ENCODE results near the gene NTRK3.

GRCh38 chr15:88188300-88188699 is 68.2 kb downstream of the NTRK3 start:
- TF ChIP-seq SUZ12 (IDR thresholded peaks at IDR 0.05): no peak
- no peak for TF ChIP-seq FOXK2 (IDR thresholded peaks at IDR 0.05)
- no peak for TF ChIP-seq FOXA1 (IDR thresholded peaks at IDR 0.05)
- no peak for TF ChIP-seq TARDBP (IDR thresholded peaks at IDR 0.05)
- no peak for TF ChIP-seq BHLHE40 (IDR thresholded peaks at IDR 0.05; ENCODE audit: borderline replicate concordance)

Measured in HEK293T (cell line).